ENCODE results near the gene FGD5.

Gene FGD5

GRCh38 chr3:14907043-14907966 lies 88.5 kb downstream of the FGD5 start:
- DNase-seq, result no peak

DNA sequence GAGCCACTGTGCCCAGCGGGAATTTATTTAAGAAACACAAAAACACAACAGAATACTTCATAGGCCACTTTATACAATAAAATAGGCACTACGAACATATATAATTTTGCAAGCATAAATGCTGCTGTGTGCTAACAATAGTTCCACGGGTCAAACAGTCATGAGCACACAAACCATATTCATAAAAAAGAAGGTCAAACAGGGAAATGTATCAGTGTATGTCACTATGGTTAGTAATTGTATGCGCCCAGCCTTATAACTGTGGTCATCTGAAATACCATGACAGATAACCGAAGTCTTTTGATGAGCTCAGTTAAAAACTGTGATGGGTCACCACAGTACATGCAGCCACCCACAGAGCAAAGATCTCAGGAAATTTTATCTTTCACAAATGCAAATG lies 90.5 kb downstream of the FGD5 start:
- no peak for DNase-seq

- no peak for DNase-seq
These were observed 92.9 kb downstream of the FGD5 start for GRCh38 chr3:14911651-14912050.

GRCh38 chr3:14913071-14913925 lies 94.5 kb downstream of the FGD5 start:
- DNase-seq, result no peak

DNA sequence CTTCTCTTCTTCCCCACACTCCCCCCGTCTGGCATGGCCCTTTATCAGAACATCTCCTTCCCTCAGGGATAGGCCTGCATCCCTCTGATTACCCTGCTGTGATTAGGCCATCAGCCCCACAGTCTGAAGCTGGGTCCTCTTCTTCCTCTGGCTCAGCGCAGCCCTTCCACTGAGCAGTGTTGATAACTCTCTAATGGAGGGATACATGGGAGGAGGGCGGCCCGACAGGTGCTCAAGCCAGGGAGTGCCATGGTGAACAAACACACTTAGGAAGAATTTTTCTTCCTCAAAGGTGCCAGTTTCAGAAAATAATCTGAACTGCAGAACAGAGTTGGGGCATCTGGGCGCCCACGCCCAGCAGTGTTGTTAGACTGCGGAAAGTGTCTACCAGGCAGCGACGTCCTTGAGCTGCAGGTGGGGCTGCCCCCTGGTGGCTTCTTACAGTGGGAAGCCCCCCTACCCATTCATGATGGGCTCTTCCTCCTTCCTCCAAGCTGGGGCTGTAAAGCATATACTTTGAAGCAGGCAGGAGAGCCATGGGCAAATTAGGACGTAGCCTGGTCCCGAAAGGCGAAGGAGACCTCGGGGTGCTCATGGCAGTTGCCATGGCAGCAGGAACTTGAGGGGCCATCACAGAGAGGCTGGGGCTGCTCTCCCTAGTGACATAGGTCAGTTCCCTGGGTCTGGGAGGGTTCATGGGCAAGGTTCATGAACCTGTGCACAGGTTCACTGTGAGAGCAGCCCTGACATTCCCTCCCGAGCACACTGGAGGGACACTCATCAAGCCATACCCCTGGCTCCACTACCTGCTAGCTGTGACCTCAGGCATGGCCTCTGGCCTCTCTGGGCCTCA lies 95.4 kb downstream of the FGD5 start:
- no peak for DNase-seq

GRCh38 chr3:14914779-14915117 lies 96.0 kb downstream of the FGD5 start:
- DNase-seq, result no peak

- peak in 1 of 2 donors; percentile 39 for DNase-seq
These were observed 97.0 kb downstream of the FGD5 start for GRCh38 chr3:14915636-14916222.

GRCh38 chr3:14918356-14918860 lies 99.6 kb downstream of the FGD5 start:
- no peak for DNase-seq

GRCh38 chr3:14920536-14920935 lies 101.8 kb downstream of the FGD5 start:
- no peak for DNase-seq

- peak; percentile 75 to 82 for DNase-seq
These were observed 102.4 kb downstream of the FGD5 start for GRCh38 chr3:14921034-14921616.

DNA sequence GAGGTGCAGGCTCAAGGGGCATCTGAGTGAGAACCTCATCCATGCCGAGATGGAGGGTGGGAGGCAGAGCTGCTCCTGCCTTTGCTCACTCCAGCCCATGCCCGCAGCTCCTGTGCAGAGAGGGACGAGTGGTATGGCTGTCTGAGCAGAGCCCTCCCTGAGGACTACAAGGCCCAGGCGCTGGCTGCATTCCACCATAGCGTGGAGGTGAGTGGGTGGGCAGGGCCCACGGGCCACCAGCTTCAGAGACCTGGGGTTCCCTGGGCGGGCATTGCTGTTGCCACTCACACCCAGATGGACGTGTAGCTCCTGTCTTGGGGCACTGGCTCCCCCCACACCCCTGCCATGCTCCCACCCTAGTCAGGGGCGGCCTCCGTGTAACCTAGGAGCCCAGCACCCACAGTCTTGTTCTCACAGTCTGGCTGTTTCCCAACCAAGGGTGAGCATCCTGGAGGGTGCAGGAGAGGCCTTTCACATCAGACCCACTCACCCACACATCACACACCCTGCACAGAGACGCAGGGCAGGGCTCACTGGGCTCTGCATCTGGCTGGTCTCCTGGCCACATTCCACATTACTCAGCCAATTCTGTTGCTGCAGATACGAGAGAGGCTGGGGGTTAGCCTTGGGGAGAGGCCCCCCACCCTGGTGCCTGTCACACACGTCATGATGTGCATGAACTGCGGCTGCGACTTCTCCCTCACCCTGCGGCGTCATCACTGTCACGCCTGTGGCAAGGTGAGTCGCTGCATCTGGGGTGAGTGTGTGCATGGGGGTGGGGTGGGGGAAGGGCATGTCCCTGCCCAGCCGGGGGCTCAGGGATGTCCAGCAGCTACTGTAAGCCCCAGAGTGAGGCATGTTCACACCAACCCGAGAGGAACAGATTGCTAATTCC lies 103.3 kb downstream of the FGD5 start:
- DNase-seq, result no peak

DNA sequence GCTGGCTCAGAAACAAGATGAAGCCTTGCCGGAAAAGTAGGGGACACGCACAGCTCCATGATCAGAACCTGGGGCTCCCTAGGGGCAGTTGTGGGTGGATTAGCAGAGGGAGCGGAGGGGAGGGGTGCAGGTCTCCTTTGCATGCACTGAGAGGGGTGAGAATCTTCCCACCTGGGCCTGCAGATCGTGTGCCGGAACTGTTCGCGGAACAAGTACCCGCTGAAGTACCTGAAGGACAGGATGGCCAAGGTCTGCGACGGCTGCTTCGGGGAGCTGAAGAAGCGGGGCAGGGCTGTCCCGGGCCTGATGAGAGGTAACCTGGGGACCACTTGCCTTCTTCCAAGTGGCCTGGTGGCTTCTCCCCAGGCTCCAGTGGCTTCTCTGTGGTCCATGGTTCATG lies 104.1 kb downstream of the FGD5 start:
- no peak for DNase-seq

DNA sequence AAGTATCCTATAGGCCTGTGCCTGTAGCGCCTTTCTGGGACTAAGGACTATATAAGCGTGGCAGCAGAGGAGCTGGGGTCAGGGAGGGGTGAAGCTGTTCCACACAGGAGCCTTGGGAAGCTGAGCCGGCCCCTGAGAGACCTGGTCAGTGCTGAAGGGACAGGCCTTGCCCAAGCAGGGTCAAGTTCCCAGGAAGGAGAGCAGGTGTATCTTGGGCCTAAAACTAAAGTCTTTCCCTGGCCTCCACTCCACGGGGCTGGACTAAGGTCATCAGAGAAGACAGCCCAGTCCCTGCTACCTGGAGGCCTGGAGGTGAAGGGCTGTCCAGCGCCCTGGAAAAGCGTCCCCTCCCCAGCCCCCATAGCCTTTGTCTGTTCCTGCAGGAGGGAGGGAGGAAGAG lies 104.7 kb downstream of the FGD5 start:
- no peak for DNase-seq

GRCh38 chr3:14925729-14926591 lies 107.2 kb downstream of the FGD5 start:
- DNase-seq, result peak; percentile 17 to 55

DNA sequence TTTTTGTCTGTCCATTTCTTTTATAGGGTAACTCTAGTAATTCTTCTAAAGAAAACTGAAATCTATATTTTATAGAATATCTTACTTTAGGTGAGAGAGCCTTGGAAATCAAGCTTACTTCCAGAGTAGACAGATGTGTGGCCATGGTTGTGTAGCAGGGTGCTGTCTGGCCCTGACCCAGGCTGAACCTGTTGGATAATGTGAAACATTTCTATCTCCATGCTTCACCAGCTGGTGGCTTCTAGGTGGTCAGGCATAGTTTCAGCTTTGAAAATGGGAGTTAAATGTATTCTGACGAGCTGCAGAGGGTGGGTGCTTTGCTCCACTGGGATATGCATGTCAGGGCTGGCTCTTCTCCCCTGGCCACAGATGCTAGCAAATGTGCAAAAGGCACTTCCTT lies 107.8 kb downstream of the FGD5 start:
- no peak for DNase-seq

DNA sequence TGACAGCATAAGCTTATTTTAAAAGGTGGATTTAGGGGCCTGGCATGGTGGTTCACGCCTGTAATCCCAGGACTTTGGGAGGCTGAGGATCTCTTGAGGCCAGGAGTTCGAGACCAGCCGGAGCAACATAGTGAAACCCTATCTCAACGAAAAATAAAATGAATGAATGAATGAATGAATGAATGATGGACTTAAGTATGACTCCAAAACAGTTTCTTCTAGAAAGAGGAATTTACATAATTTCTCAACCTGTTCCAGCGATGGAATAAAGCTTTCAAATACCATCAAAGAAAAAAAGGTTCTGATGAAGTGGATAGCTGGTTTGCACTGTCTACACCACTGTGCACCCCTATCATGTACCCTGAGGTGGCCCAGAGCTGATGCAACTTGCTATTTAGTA lies 108.5 kb downstream of the FGD5 start:
- DNase-seq, result no peak

DNA sequence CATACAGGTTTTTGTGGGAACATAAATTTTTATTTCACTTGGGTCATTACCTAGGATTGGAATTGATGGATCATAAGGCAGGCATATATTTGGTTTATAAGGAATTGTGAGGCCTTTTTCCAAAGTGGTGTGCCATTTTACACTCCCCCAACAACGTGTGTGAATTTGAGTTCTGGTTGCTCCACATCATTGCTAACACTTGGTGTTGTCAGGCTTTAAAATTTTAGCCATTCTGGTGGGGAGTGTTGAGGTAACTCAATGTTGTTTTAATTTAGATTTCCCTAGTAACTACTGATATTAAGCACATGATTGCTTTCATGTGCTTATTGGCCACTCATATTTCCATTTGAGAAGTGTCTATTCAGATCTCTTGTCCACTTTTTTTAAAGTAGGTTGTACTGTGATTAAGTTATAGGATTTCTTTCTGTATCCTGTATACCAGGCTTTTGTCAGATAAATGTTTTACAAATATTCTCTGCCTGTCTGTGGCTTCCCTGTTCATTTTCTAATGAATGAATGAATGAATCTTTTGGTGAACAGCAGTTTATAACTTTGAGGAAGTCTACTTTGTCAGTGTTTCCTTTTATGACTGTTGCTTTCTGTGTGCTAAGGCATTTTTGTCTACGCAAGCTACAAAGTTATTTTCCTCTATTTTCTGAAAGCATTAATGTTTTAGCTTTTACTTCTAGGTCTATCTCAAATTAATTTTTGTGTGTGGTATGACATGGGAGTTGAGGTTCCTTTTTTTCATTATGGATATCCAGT lies 110.7 kb downstream of the FGD5 start:
- DNase-seq, result no peak

GRCh38 chr3:14933820-14934425 lies 115.2 kb downstream of the FGD5 start:
- DNase-seq, result no peak

Data from CD4-positive, alpha-beta T cell treated with Interferon alpha-2 for 1 hour (primary cell).